Nucleus accumbens (tissue), 56 donors: ENCODE data around the gene CHURC1.

ENCODE experiments used
- DNase-seq, 56 donors: peaks; one replicate each; lab custom pipeline; 2025; lab: John Stamatoyannopoulos, UW

CHURC1 gene

DNA sequence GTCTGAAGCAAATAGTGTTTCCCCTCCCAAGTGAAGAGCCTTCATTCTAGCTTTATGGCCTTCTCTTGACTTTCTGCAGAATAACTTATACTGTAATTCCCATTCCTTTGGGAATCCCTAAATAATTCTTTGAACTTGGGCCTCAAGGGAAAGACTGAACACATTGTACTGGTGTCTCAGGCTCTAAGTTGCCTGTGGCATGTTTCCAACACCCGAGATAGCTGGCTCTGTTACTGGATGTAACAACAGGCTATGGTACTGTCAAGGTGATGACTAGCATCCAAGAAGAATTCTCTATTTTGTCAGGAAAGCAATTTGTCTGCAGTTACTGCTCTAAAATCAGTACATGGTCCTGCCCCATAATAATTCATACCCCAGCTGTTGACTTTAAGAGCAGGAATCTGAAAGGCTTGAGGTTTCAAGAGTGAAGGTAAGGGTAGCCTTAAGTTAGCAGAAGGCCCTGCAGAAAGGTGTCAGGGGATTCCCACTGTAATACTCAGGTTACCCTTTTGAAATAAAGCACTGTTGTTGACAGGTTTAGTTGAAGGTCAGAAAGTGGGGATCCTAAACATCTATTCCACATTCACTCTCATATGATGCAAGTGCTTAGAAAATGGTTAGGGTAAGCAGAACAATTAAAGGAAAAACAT, 23.0 kb downstream of the CHURC1 start:
- DNase-seq, result no peak

DNA sequence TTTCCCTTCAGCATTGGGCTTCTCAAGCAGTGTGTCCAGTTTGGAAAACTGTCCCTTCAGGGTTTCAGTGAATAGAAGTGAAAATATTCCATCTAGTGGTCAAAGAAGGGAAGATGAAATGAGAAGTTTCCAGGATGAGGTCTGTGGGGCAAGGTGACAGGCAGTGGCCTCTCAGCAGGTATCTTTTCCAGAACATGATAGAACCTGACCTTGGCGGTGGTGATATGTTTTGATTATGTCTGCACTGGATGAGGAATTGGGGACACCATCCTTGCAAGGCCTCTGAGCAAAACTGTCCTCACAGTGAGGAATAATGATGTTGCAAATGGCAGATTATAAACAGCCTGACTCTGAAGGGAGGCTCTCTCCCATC, 23.6 kb downstream of the CHURC1 start:
- no peak for DNase-seq

DNA sequence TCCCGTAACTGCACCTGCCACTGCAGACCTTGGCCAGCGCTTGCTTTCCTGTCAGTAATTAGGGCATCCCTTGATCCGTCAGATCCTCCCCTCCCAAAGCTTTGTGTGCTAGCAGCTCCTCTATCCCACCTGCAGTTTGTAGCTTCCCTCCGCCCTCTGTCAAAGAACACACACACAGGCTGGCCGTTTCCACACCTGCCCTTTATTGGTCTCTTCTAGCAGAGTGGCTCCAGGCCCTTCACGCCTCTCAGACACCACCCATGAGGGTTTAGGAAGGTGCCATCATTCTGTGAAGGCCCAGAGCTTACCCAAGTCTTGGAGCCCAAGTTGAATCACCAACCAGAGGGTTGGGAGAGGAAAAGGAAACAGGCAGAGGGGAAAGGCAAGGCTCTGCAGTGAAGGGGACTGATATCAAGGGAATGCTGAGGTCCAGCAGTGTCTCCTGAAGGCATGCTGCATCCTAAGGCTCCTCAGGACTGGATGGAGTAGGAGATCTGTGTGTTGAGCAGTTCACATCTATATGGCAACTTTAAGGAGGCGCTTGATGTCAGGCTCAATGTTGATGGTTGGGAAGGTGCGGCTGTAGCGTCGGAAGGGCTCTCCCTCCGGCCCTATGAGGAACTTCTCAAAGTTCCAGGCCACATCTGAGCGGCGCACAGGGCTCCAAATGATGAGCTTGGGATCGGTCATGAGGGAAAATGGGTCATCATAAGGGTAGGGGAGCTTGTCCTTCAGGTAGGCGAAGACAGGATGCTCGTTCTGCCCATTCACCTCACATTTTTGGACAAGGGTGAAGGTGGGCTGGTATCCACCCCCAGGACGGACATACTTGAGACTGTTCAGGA, 24.9 kb downstream of the CHURC1 start:
- DNase-seq, result no peak

DNA sequence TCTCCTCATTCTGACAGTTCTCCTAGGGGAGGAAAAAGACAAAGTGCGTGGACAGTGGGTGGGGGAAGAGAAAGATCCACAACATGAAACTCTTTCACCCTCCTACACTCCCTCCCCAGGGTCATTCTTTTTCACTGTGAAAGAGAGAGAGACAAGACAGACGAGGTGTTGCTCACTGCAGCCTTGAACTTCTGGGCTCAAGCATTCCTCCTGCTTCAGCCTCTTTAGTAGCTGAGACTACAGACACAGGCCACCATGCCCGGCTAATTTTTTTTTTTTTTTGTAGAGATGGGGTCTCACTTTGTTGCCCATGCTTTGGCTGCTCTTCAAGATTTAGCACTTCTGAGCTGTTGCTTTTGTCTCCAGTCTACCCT, 25.5 kb downstream of the CHURC1 start:
- no peak for DNase-seq

GRCh38 chr14:64940336-64940910, 26.2 kb downstream of the CHURC1 start:
- DNase-seq, result no peak

GRCh38 chr14:64942531-64943111, 28.4 kb downstream of the CHURC1 start, which contains the start of gene GPX2:
Gene GPX2 (minus strand): TSS chr14:64942745. CDS start chr14:64942726, 19 bp downstream.
- DNase-seq, result no peak

DNA sequence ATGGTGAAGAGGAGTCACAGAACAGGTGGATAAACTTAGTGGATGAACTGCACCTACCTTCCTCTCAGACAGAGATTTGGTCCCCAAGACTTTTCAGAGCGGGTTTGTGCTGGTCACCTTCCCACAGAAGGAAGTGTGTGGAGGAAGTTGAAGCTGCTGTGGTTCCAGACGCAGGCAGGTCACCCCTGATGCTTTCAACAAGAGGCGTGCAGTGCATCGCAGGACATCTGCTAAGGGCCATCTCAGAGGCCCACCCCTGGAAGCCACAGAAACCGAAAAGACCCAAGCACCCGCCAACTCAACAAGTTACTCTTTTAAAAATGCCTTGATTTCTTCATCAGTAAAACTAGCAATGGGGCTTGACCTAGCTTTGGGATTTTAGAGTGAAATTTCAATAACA, 29.3 kb downstream of the CHURC1 start:
- DNase-seq, result no peak

DNA sequence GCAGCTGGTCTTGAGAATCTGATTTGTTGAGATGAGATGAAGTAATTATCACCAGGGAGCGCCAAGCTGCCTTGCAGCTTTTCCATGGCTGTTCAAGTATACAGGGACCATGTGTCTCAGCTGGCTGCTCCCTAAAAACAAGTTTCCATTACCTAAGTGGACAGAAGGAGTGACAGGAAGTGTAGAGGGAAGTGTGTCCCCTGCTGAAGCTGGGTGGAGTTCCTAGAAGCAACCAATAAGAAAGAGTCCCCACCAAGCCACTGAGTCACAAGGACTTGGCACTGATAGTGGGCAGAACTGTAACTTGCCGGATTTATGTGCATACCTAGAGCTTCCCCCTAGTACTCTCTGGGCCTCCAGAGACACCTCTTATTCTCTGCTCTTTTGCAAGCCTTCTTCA, 29.8 kb downstream of the CHURC1 start:
- no peak for DNase-seq

GRCh38 chr14:64944861-64945260, 30.6 kb downstream of the CHURC1 start:
- no peak for DNase-seq

- no peak for DNase-seq
These were observed 31.4 kb downstream of the CHURC1 start for GRCh38 chr14:64945431-64946178.

GRCh38 chr14:64946310-64947045, 32.2 kb downstream of the CHURC1 start:
- DNase-seq, result no peak

DNA sequence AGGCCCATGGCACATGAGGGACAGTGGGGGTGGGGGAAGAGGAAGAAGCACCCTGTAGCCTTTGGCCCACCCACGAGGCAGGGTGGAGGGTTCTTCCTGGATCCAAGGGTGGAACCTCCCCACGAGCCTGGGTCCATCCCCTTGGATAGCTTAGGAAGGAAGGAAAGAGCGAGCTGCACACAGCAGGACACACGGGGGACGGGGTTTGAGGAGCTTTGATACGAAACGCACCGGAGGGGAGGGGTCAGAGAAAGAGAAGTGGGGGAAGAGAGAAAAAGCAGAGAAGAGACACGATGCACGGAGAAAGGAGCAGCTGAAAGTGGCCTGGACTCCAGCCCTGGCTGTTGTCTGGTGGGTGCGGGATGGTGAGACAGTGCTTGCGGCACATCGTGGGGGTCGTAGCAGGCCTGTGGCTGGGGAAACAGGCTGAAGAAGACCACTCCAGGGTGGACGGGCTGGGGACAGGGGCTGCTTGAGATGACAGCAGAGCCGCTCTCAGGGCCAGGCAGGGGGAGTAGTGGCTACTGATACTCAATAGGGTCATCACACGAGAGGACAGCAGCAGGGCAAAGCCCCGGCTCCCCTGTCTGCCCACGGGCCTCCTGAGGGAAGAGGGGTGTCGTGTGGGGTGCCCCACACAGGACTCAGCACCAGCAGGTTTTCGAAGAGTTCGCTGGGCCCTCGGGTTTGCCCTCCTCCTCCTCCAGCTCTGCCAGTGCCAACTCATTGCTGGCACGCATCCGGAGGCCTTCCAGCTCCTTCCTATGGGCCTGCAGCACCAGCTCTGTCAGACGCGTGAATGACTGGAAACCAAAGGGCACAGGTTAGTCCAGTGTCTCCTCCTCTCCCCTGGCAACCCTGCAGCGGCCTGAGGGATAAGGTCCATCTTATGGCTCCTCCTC, 33.7 kb downstream of the CHURC1 start:
- DNase-seq, result no peak

- no peak for DNase-seq
These were observed 34.5 kb downstream of the CHURC1 start for GRCh38 chr14:64948612-64949210.

DNA sequence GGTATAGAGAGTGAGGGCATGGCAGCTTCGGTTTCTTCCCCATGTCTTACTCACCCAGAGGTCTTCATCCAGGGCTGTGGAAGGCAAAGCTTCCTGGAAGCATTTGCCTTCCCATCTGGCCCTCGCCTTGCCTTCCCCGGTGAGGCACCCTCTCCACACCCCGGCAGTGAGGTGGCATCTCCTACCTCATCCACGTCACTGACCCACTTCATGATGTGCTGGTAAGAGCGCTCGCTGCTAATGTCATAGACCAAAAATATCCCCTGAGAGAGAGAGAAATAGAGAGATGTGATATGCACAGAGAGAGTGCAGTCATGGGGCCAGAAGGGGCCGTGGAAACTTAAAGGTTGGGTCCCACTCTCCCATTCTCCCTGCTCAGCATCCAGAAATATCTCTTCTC, 36.6 kb downstream of the CHURC1 start:
- DNase-seq, result peak in 4 of 56 donors; percentile 14 to 31 (median 24)

- no peak for DNase-seq
These were observed 37.0 kb downstream of the CHURC1 start for GRCh38 chr14:64951291-64951690.

DNA sequence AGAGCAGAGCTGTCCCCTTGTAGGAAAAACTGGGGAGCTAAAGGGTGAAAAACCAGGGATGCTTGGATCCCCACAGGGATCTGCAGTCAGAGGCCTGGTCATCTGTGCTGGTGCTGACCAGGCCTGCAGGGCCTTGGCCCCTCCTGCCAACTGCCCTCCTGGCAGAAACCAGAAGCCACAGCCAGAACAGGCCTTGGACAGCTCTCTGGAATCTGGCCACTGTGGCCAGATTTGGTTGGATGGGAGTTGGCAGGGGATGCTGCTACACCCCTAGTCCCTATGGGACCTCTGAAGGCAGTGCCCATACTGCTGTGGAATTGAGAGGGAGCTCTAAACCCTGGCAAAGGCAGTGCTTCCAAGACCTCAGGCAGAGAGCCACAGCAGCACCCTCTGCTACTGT, 37.5 kb downstream of the CHURC1 start:
- no peak for DNase-seq

GRCh38 chr14:64952598-64953309, 38.5 kb downstream of the CHURC1 start:
- no peak for DNase-seq

DNA sequence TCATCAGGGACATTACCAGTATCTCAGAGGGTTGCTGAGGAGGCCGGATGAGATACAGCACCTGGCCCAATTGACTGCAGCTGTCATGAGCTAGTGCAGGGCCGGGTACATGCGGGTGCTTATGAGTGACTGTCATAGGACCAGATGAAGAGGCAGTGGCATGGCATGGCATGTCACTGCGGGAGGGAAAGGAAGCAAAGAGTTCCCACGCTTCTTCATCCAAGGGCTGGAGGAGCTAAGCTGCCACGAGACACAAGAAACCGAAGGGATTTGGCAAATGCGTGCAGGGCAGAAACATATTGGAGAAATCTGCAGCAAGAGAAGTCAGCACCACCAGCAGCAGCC, 39.0 kb downstream of the CHURC1 start:
- no peak for DNase-seq
